Globus pallidus (tissue), 1 donor: ENCODE results near the gene PLEKHG4B.
"Not testable (repeated sequence)": the region's sequence is repeated elsewhere in the genome, so short reads cannot be mapped to it uniquely, and the experiment has no call there.

Experiments
- DNase-seq: peaks from one replicate; pipeline ENCODE4 v3.0.0-alpha.2; 2015; ENCODE audit warnings: low spot score

PLEKHG4B gene

GRCh38 chr5:199950-200645, 108.1 kb downstream of the PLEKHG4B start:
- no peak for DNase-seq

GRCh38 chr5:200985-201384, 109.0 kb downstream of the PLEKHG4B start:
- no peak for DNase-seq

GRCh38 chr5:201672-202071, 109.7 kb downstream of the PLEKHG4B start:
- DNase-seq: no peak

GRCh38 chr5:203246-203930, 111.4 kb downstream of the PLEKHG4B start:
- DNase-seq: no peak

GRCh38 chr5:204001-204400, 112.0 kb downstream of the PLEKHG4B start:
- DNase-seq: no peak

DNA sequence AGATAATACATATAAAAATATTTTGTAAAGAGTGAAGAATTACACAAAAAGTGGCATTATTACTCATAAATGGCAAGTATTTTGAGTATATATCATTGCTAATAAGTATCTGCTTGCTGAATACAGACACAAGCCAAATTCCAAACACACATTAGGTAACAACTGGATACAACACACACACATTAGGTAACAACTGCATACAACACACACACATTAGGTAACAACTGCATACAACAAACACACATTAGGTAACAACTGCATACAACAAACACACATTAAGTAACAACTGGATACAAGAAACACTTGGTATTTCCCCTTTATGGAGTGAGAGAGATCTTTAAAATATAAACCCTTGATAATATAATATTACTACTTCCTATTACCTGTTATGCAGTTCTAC, 112.5 kb downstream of the PLEKHG4B start:
- no peak for DNase-seq

DNA sequence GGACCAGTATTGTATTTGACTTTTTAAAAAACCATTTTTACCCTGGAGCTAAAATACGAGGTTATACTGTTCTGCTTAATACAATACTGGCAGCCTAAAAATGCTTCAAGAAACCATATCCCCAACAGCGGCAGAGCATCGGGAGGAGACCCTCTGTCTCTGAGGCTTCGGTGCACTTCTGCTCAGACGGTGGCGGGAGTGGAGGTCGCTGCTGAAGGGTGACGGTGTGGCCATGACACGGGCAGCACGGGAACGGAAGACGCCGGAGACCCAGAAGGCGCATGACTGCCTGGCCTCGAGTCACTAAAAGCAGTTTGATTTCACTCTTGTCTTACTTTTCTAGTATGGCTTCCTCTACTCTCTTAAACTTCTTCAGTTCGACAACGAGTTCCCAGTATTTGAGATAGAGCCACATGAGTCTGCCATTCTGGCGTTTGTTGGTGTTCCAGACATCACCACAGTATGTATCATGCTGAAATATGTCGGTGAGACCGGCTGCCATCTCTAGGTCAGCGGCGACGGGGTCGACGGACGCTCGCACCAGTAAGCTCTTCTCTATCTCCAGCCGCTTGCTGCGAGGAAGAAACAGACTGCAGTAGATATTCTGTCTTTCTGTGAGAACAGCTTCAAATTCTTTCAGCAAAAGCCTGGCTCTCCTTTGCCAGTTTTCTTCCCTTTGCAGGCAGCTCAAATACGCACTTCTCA, 113.2 kb downstream of the PLEKHG4B start:
- no peak for DNase-seq

GRCh38 chr5:206406-206805, 114.4 kb downstream of the PLEKHG4B start:
- DNase-seq: no peak

DNA sequence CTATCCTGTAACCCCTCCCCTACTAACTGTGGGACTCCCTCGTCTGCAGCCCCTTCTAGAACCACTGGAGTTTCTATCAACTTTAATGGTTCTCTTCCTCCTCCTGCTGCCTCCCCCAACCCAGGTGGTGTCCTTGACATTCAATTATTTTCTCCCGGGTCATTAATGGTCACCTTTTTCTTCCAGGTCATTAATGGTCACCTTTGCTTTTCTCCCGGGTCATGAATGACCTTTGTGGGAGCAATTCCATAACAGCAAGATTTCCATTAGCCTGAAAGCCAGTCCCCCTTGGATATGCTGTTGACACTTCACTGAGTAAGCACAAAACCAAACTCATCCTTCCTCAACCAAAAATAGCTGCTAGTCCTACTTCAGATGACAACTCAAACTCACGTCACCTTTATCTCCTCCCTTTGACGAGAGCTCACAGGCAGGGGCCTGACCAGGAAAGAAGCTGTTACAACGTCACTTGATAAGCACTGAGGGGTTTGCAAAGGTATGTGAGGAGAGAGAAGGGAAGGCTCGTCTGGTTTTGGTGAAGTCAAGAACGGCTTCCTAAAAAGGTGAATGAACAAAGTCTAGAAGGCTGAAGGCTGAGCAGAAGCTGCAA, 115.1 kb downstream of the PLEKHG4B start:
- DNase-seq: no peak

GRCh38 chr5:207599-207998, 115.6 kb downstream of the PLEKHG4B start:
- DNase-seq: no peak

DNA sequence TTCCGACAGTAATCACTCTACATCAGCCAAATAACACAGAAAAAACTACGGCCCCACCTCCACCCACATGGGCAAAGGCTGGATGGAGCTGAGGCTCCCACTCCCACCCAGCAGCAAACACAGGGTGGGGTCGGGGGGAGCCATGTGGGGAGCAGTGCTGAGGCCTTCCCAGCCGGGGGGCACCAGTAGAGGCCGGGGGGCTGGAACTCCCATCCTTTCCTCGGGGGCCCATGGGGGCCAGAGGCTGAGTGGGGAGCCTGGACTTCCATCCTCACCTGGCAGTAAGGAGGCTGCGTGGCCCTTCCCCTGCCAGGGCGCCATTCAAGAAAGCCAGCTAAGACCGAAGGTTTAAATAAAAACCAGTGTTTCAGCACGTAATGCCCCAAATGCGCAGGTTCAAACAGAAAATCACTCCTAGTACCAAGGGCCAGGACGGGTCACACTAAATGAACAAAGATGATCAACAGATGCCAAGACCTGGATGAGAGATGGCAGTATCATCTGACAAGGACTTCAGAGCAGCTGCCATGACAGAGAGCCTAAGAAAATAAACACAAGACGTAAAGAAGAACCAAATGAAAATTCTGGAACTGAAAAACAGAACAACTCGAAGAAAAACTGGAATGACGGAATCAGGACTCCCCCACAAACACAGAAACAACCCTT, 116.6 kb downstream of the PLEKHG4B start:
- DNase-seq: no peak

GRCh38 chr5:213803-214395, 121.9 kb downstream of the PLEKHG4B start:
- no peak for DNase-seq

- DNase-seq: not testable (repeated sequence)
Measured at GRCh38 chr5:215256-215655, 123.3 kb downstream of the PLEKHG4B start.

DNA sequence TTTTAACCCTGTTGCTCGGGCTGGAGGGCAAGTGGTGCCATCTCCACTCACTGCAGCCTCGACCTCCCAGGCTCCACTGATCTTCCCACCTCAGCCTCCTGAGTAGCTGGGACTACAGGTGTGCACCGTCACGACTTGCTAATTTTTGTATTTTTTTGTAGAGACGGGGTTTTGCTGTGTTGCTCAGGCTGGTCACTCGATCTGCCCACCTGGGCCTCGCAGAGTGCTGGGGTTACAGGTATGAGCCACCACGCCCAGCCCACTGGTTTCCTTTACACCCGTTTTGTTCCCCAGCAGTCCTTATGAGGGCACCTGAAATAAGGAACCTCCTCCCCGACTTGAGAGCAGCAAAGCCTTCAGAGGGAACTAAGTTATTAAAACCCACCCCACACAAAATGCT, 124.1 kb downstream of the PLEKHG4B start:
- DNase-seq: not testable (repeated sequence)

DNA sequence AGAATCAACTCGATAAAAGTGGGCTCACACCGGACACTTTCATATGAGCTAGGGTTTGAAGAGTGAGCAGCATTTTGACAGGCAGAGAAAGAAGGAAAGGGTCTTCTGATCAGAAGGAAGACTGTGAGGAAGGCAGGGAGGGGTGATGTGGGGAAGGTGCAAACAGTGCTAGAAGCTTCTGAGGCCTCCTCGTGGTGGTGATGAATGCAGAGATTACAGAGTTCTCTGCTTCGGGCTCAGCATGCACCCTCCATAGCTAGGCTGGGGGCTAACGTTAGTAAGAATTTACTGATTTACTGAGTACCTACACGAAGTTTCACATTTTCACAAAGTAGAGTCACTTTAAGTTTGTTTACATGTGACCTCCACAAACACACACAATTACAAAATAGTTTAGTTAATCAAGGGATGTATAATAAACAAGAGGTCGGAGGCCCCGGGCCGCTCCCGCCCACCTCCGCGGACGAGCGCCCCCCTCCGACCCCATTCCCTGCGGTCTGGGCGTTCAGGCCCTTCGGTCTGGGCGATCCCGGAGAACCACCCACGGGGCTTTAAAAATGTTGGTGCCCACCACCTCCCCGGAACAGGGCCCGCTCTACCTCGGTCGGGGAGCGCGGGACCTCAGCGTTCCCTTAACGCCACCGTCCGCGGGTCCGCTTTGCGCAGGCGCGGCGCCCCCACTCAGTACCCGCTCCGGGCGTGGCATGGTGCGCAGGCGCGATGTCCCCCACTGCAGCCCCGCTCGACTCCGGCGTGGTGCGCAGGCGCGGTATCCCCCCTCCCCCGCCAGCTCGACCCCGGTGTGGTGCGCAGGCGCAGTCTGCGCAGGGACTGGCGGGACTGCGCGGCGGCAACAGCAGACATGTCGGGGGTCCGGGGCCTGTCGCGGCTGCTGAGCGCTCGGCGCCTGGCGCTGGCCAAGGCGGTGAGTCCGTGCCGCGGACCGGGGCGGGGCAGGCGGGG, 125.8 kb downstream of the PLEKHG4B start, which contains the start of the genes CCDC127 and SDHA:
TSS of gene CCDC127 (minus strand) at position 660 of the 963 bp plus-strand sequence. CDS start 1,304 bp downstream, outside the sequence.
TSS of gene SDHA (plus strand) at position 827 of the 963 bp plus-strand sequence. CDS start at position 863, 36 bp downstream.
- peak; percentile 93 for DNase-seq

DNA sequence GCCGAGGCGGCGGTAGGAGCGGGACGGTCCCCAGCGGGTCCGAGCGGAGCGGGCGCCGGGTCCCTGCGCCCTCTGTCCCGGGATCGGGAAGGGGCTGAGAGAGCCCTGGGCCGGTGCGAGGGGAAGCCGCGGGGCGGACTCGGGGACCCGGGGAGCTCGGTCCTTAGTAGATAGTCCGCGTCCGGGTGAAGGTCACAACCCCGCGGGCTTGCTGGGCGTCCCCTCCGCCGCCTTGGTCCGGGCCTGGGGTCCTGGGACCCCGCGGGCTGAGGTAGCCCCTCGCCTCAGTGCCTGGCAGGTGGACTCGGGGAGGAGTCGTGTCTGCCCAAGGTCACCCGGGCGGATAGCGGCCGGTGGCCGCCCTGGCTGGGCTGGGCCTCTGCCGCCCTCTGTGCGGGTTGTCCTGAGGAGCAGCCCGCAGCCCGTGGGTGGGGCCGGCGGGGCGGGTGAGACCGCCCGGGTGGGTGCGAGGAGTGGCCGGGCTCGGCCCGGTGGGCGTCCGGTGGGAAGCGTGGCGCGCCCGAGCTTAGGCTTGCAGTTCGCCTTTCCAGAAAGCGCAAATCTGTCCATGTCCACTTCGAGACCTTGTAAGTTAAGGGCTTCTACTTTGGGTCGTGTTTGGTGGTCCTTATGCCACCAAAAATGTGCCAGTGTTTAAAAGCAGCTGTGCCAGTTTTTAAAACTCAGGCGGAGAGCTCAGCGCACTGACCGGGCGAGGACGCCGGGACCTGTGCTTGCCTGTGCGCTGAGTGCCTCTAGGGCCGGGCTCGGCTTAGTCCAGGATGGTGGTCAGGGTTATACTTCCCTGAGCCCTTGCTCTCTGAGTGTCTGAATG, 126.7 kb downstream of the PLEKHG4B start:
- DNase-seq: peak; percentile 28

GRCh38 chr5:219460-219863, 127.5 kb downstream of the PLEKHG4B start:
- DNase-seq: no peak

GRCh38 chr5:219991-220390, 128.0 kb downstream of the PLEKHG4B start:
- no peak for DNase-seq
